ENCODE results near the gene C11orf97.

The C11orf97 gene

DNA sequence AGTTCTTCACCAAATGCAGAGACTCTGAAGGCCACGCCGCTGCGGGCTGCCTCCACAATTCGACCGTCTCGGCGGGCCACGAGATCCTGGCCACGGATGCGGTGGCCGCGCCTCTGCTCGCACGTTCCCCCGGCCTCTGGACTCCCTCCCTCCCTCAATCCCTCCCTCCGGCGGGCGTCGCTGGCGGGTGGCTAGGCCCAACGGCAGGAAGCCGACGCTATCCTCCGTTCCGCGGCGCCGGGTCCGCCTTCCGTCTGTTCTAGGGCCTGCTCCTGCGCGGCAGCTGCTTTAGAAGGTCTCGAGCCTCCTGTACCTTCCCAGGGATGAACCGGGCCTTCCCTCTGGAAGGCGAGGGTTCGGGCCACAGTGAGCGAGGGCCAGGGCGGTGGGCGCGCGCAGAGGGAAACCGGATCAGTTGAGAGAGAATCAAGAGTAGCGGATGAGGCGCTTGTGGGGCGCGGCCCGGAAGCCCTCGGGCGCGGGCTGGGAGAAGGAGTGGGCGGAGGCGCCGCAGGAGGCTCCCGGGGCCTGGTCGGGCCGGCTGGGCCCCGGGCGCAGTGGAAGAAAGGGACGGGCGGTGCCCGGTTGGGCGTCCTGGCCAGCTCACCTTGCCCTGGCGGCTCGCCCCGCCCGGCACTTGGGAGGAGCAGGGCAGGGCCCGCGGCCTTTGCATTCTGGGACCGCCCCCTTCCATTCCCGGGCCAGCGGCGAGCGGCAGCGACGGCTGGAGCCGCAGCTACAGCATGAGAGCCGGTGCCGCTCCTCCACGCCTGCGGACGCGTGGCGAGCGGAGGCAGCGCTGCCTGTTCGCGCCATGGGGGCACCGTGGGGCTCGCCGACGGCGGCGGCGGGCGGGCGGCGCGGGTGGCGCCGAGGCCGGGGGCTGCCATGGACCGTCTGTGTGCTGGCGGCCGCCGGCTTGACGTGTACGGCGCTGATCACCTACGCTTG, 31.7 kb downstream of the C11orf97 start, which contains the start of gene FUT4 (continued):
- TF ChIP-seq MEIS1 (CRISPR knock-in tag; IDR thresholded peaks at IDR 0.05; ENCODE audit: borderline replicate concordance) (no peak), ZNF19 (tag by site-specific recombination; IDR thresholded peaks at IDR 0.05; ENCODE audit: low read depth) (no peak), ZNF426 (tag by site-specific recombination; IDR thresholded peaks at IDR 0.05) (no peak), MZF1 (tag by site-specific recombination; IDR thresholded peaks at IDR 0.05; ENCODE audit: borderline replicate concordance) (0 out of 2 replicates have a peak, but pooled peaks have one; percentile 17), ZBTB20 (tag by site-specific recombination; IDR thresholded peaks at IDR 0.05) (peak; percentile 95), ZNF335 (tag by site-specific recombination; conservative IDR thresholded peaks at IDR 0.05) (peak; percentile 88), ZNF626 (tag by site-specific recombination; IDR thresholded peaks at IDR 0.05) (no peak), ZNF654 (tag by site-specific recombination; IDR thresholded peaks at IDR 0.05; ENCODE audit: low read depth) (no peak), ZNF10 (tag by site-specific recombination; IDR thresholded peaks at IDR 0.05) (0 out of 2 replicates have a peak, but pooled peaks have one; percentile 15), ZNF530 (tag by site-specific recombination; IDR thresholded peaks at IDR 0.05; ENCODE audit: low read depth) (peak; percentile 57; the same call in 1 of the 2 replicates), ZNF366 (tag by site-specific recombination; conservative IDR thresholded peaks at IDR 0.05) (peak; percentile 81), ZNF202 (tag by site-specific recombination; IDR thresholded peaks at IDR 0.05; ENCODE audit: borderline replicate concordance) (no peak), ZFP3 (tag by site-specific recombination; IDR thresholded peaks at IDR 0.05; ENCODE audit: low read depth) (no peak), ZEB2 (tag by site-specific recombination; IDR thresholded peaks at IDR 0.05) (peak; percentile 78), ZNF311 (tag by site-specific recombination; IDR thresholded peaks at IDR 0.05; ENCODE audit: borderline replicate concordance) (no peak), ZNF292 (tag by site-specific recombination; IDR thresholded peaks at IDR 0.05; ENCODE audit: borderline replicate concordance, low read depth) (no peak), SP3 (tag by site-specific recombination; IDR thresholded peaks at IDR 0.05) (peak; percentile 75), ZNF600 (tag by site-specific recombination; IDR thresholded peaks at IDR 0.05) (peak; percentile 75), ZNF2 (tag by site-specific recombination; IDR thresholded peaks at IDR 0.05) (peak; percentile 84; the same call in 1 of the 2 replicates), ZBTB7A (tag by site-specific recombination; IDR thresholded peaks at IDR 0.05; ENCODE audit: low read depth) (no peak), ZNF521 (tag by site-specific recombination; IDR thresholded peaks at IDR 0.05) (no peak), ZNF791 (tag by site-specific recombination; IDR thresholded peaks at IDR 0.05) (no peak), MYNN (tag by site-specific recombination; IDR thresholded peaks at IDR 0.05; ENCODE audit: borderline replicate concordance) (no peak), ZFP37 (tag by site-specific recombination; IDR thresholded peaks at IDR 0.05) (peak; percentile 94; the same call in 1 of the 2 replicates), ZNF623 (tag by site-specific recombination; IDR thresholded peaks at IDR 0.05) (no peak), ZNF777 (tag by site-specific recombination; IDR thresholded peaks at IDR 0.05; ENCODE audit: borderline replicate concordance) (peak; percentile 72; the same call in 1 of the 2 replicates), OSR2 (tag by site-specific recombination; IDR thresholded peaks at IDR 0.05) (no peak), ZNF558 (tag by site-specific recombination; IDR thresholded peaks at IDR 0.05) (no peak), WT1 (tag by site-specific recombination; IDR thresholded peaks at IDR 0.05) (0 out of 2 replicates have a peak, but pooled peaks have one; percentile 16)
- TF ChIP-seq, protein P1, sequence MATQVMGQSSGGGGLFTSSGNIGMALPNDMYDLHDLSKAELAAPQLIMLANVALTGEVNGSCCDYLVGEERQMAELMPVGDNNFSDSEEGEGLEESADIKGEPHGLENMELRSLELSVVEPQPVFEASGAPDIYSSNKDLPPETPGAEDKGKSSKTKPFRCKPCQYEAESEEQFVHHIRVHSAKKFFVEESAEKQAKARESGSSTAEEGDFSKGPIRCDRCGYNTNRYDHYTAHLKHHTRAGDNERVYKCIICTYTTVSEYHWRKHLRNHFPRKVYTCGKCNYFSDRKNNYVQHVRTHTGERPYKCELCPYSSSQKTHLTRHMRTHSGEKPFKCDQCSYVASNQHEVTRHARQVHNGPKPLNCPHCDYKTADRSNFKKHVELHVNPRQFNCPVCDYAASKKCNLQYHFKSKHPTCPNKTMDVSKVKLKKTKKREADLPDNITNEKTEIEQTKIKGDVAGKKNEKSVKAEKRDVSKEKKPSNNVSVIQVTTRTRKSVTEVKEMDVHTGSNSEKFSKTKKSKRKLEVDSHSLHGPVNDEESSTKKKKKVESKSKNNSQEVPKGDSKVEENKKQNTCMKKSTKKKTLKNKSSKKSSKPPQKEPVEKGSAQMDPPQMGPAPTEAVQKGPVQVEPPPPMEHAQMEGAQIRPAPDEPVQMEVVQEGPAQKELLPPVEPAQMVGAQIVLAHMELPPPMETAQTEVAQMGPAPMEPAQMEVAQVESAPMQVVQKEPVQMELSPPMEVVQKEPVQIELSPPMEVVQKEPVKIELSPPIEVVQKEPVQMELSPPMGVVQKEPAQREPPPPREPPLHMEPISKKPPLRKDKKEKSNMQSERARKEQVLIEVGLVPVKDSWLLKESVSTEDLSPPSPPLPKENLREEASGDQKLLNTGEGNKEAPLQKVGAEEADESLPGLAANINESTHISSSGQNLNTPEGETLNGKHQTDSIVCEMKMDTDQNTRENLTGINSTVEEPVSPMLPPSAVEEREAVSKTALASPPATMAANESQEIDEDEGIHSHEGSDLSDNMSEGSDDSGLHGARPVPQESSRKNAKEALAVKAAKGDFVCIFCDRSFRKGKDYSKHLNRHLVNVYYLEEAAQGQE (tag by site-specific recombination; IDR thresholded peaks at IDR 0.05): 0 out of 2 replicates have a peak, but pooled peaks have one; percentile 34
- TF ChIP-seq, protein P2, sequence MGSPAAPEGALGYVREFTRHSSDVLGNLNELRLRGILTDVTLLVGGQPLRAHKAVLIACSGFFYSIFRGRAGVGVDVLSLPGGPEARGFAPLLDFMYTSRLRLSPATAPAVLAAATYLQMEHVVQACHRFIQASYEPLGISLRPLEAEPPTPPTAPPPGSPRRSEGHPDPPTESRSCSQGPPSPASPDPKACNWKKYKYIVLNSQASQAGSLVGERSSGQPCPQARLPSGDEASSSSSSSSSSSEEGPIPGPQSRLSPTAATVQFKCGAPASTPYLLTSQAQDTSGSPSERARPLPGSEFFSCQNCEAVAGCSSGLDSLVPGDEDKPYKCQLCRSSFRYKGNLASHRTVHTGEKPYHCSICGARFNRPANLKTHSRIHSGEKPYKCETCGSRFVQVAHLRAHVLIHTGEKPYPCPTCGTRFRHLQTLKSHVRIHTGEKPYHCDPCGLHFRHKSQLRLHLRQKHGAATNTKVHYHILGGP (tag by site-specific recombination; IDR thresholded peaks at IDR 0.05): no peak
- TF ChIP-seq, protein P3, sequence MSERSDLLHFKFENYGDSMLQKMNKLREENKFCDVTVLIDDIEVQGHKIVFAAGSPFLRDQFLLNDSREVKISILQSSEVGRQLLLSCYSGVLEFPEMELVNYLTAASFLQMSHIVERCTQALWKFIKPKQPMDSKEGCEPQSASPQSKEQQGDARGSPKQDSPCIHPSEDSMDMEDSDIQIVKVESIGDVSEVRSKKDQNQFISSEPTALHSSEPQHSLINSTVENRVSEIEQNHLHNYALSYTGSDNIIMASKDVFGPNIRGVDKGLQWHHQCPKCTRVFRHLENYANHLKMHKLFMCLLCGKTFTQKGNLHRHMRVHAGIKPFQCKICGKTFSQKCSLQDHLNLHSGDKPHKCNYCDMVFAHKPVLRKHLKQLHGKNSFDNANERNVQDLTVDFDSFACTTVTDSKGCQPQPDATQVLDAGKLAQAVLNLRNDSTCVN (tag by site-specific recombination; optimal IDR thresholded peaks at IDR 0.05): peak; percentile 93
- TF ChIP-seq, protein P4, sequence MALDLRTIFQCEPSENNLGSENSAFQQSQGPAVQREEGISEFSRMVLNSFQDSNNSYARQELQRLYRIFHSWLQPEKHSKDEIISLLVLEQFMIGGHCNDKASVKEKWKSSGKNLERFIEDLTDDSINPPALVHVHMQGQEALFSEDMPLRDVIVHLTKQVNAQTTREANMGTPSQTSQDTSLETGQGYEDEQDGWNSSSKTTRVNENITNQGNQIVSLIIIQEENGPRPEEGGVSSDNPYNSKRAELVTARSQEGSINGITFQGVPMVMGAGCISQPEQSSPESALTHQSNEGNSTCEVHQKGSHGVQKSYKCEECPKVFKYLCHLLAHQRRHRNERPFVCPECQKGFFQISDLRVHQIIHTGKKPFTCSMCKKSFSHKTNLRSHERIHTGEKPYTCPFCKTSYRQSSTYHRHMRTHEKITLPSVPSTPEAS (tag by site-specific recombination; IDR thresholded peaks at IDR 0.05): no peak
